H9 (cell line): ENCODE measurements around the gene IRF2. TPM values are rescaled to one million over a fixed set of nuclear protein-coding genes. Genes with fewer than 3 reads are reported as not detected.

ENCODE experiments used
- DNase-seq: peaks from one replicate; pipeline ENCODE4 v3.0.0-alpha.2; 2017
- H2AFZ ChIP-seq: one replicate; pipeline ENCODE4 v1.6.1; 2013; ENCODE audit warnings: mild to moderate bottlenecking, low read length, control low read depth, moderate library complexity
- H2AK5ac ChIP-seq: 2 replicates; pipeline ENCODE4 v1.6.1; 2013; ENCODE audit warnings: low read length, control low read depth, mixed read lengths; ENCODE audit not compliant: insufficient read length
- H2BK120ac ChIP-seq: one replicate; pipeline ENCODE4 v1.6.1; 2013; ENCODE audit warnings: low read depth, mild to moderate bottlenecking, low read length, control low read depth, inconsistent platforms; ENCODE audit not compliant: poor library complexity, severe bottlenecking
- H2BK12ac ChIP-seq: 2 replicates; pipeline ENCODE4 v1.6.1; 2013; ENCODE audit warnings: low read length, control low read depth, mixed read lengths, low read depth; ENCODE audit not compliant: insufficient read length
- H2BK15ac ChIP-seq: 2 replicates; pipeline ENCODE4 v1.6.1; 2013; ENCODE audit warnings: low read depth, low read length, control low read depth
- H2BK20ac ChIP-seq: one replicate; pipeline ENCODE4 v1.6.1; 2013; ENCODE audit warnings: low read depth, mild to moderate bottlenecking, low read length, control low read depth, inconsistent platforms; ENCODE audit not compliant: poor library complexity, severe bottlenecking
- H2BK5ac ChIP-seq: 2 replicates; pipeline ENCODE4 v1.6.1; 2013; ENCODE audit warnings: low read length, control low read depth, mixed read lengths; ENCODE audit not compliant: insufficient read length
- H3K14ac ChIP-seq: 2 replicates; pipeline ENCODE4 v1.6.1; 2013; ENCODE audit warnings: low read length, control low read depth; ENCODE audit not compliant: insufficient read depth
- H3K18ac ChIP-seq: 2 replicates; pipeline ENCODE4 v1.6.1; 2013; ENCODE audit warnings: low read depth, mild to moderate bottlenecking, mixed read lengths, low read length, control low read depth; ENCODE audit not compliant: insufficient read length
- H3K23ac ChIP-seq: 2 replicates; pipeline ENCODE4 v1.6.1; 2013; ENCODE audit warnings: low read length, control low read depth, mixed read lengths, low read depth; ENCODE audit not compliant: insufficient read length
- H3K23me2 ChIP-seq: 2 replicates; pipeline ENCODE4 v1.6.1; 2013; ENCODE audit warnings: low read depth, mild to moderate bottlenecking, mixed read lengths, low read length, control low read depth; ENCODE audit not compliant: insufficient read length, poor library complexity, severe bottlenecking
- H3K27ac ChIP-seq: 2 replicates; pipeline ENCODE4 v1.5.1; 2013; ENCODE audit warnings: low read length, control low read depth, mixed read lengths, low read depth; ENCODE audit not compliant: insufficient read length
- H3K27me3 ChIP-seq: 2 replicates; pipeline ENCODE4 v1.6.1; 2013; ENCODE audit warnings: low read length, control low read depth, inconsistent platforms; ENCODE audit not compliant: insufficient read depth
- H3K4ac ChIP-seq: 2 replicates; pipeline ENCODE4 v1.6.1; 2013; ENCODE audit warnings: low read depth, mild to moderate bottlenecking, control low read depth, inconsistent platforms, low read length, moderate library complexity
- H3K4me1 ChIP-seq: 2 replicates; pipeline ENCODE4 v1.6.1; 2013; ENCODE audit warnings: low read length, control low read depth, inconsistent platforms; ENCODE audit not compliant: insufficient read depth
- H3K4me2 ChIP-seq: 2 replicates; pipeline ENCODE4 v1.6.1; 2013; ENCODE audit warnings: low read length, control low read depth, mixed read lengths; ENCODE audit not compliant: insufficient read length, insufficient read depth
- H3K56ac ChIP-seq: 2 replicates; pipeline ENCODE4 v1.6.1; 2013; ENCODE audit warnings: low read depth, mild to moderate bottlenecking, mixed read lengths, low read length, control low read depth; ENCODE audit not compliant: insufficient read length
- H3K79me1 ChIP-seq: 2 replicates; pipeline ENCODE4 v1.6.1; 2013; ENCODE audit warnings: low read depth, mild to moderate bottlenecking, moderate library complexity, low read length, control low read depth, inconsistent platforms; ENCODE audit not compliant: insufficient read depth, poor library complexity, severe bottlenecking
- H3K79me2 ChIP-seq: 2 replicates; pipeline ENCODE4 v1.6.1; 2013; ENCODE audit warnings: low read length, control low read depth, inconsistent platforms; ENCODE audit not compliant: insufficient read depth
- H3K9ac ChIP-seq: 2 replicates; pipeline ENCODE4 v1.6.1; 2013; ENCODE audit warnings: low read length, control low read depth, mixed read lengths; ENCODE audit not compliant: insufficient read length; ENCODE audit errors: extremely low read depth
- H3K9me3 ChIP-seq: one replicate; pipeline ENCODE4 v1.6.1; 2013; ENCODE audit warnings: low read depth, low read length, inconsistent platforms; ENCODE audit not compliant: control insufficient read depth
- H3T11ph ChIP-seq: one replicate; pipeline ENCODE4 v1.6.1; 2013; ENCODE audit warnings: mild to moderate bottlenecking, low read length, control low read depth, inconsistent platforms
- H4K20me1 ChIP-seq: one replicate; pipeline ENCODE4 v1.6.1; 2013; ENCODE audit not compliant: control insufficient read depth, insufficient read length, insufficient read depth
- H4K5ac ChIP-seq: 2 replicates; pipeline ENCODE4 v1.6.1; 2013; ENCODE audit warnings: low read depth, mild to moderate bottlenecking, mixed read lengths, low read length, control low read depth; ENCODE audit not compliant: insufficient read length
- H4K8ac ChIP-seq: replicated peaks from 2 replicates; pipeline ENCODE4 v1.6.1; 2013; ENCODE audit warnings: low read length, control low read depth, mixed read lengths, low read depth; ENCODE audit not compliant: insufficient read length
- H4K91ac ChIP-seq: 2 replicates; pipeline ENCODE4 v1.6.1; 2013; ENCODE audit warnings: low read depth, mild to moderate bottlenecking, moderate library complexity, mixed read lengths, low read length, control low read depth; ENCODE audit not compliant: insufficient read length
- H3K27ac Mint-ChIP-seq, 3 experiments: 2 replicates in 2 of 3; 3 replicates in 1 of 3; pipeline ENCODE4 v1.8.0; 2020 to 2021; ENCODE audit warnings: mixed read lengths in 3 of 3, mild to moderate bottlenecking in 1 of 3, moderate library complexity in 1 of 3
- H3K27me3 Mint-ChIP-seq: 2 replicates; pipeline ENCODE4 v1.8.0; 2021; ENCODE audit warnings: low read depth, mild to moderate bottlenecking, moderate library complexity, mixed read lengths
- H3K36me3 Mint-ChIP-seq, 3 experiments: 2 replicates in 2 of 3; 3 replicates in 1 of 3; pipeline ENCODE4 v1.8.0; 2020 to 2021; ENCODE audit warnings: low read depth in 3 of 3, mixed read lengths in 3 of 3; ENCODE audit not compliant: insufficient read depth in 1 of 3
- H3K4me1 Mint-ChIP-seq, 2 experiments: 2 replicates each; pipeline ENCODE4 v1.8.0; 2020; ENCODE audit warnings: mixed read lengths in 2 of 2
- H3K4me3 Mint-ChIP-seq, 2 experiments: 2 replicates in 1 of 2; 3 replicates in 1 of 2; pipeline ENCODE4 v1.8.0; 2020 to 2021; ENCODE audit warnings: mild to moderate bottlenecking in 2 of 2, mixed read lengths in 2 of 2, moderate library complexity in 1 of 2
- H3K9me3 Mint-ChIP-seq, 2 experiments: 2 replicates in 1 of 2; 3 replicates in 1 of 2; pipeline ENCODE4 v1.8.0; 2020; ENCODE audit warnings: mild to moderate bottlenecking in 2 of 2, mixed read lengths in 2 of 2, moderate library complexity in 1 of 2
- WGBS: extraction: QIAGEN DNeasy Blood & Tissue Kit; methylation state at CpG from one replicate; pipeline ENCODE4 v1.1.7; 2013; ENCODE audit warnings: missing lambda C conversion rate, low lambda C conversion rate, mixed read lengths; ENCODE audit not compliant: insufficient read length; ENCODE audit errors: extremely low coverage; 5-methylcytosine and 5-hydroxymethylcytosine counted together
- total RNA-seq: library from RNA; stranded (reverse); gene quantifications from 2 replicates; pipeline ENCODE4 v1.2.1, GENCODE V29; 2021
- TF ChIP-seq, protein P1 (sequence below): fragments of 200-600 bp; sonication (generic); conservative IDR thresholded peaks from 3 replicates; pipeline ENCODE4 v1.8.0; 2021; ENCODE audit warnings: antibody characterized with exemption, mild to moderate bottlenecking

IRF2 gene
- total RNA-seq, 1 experiment from 2014 or later = 13.5 TPM

DNA sequence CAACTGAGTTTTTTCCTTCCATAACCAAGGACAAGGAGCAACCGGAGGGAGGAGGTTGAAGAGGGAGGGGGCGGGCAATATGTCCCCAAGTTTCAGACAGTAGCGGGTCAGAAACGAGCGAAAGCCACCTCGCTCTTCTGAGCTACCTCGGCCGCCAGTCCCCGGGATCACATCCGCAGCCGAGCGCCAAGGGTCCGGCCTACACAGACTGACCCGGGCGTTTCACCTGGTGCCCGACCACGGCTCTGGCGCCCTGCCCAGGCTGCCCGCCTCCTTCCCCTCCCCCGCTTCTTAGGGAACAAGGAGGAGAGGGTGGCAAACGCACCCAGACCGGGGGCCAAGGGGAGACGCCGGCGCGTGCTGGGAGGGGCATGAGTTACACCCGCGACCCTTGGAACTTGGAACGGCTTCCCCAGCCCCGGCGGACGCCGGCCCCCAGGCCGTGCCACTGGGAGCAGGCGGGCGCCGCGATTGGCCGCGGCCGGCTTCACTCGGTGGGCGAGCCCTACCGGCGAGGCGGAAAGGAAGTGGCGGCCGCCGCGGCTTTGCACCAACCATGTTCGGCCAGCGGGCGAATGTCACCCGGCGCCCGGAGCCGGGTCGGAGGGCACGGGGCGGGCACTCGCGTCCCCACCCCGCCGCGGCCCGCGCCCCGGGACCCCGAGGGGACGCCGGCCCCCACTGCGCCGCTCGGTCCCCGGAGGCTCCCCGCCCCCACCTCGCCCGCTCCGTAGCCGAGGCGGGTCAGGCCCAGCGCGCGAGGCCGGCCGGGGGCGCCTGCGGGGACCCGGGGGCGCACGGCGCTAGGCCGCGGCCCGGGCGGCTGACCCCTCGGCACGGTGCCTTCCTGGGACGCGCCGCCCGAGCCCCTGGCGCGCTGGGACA lies 1.5 kb downstream of the IRF2 start:
- no peak overlapping the region for H2AFZ ChIP-seq
- TF ChIP-seq, protein P1, sequence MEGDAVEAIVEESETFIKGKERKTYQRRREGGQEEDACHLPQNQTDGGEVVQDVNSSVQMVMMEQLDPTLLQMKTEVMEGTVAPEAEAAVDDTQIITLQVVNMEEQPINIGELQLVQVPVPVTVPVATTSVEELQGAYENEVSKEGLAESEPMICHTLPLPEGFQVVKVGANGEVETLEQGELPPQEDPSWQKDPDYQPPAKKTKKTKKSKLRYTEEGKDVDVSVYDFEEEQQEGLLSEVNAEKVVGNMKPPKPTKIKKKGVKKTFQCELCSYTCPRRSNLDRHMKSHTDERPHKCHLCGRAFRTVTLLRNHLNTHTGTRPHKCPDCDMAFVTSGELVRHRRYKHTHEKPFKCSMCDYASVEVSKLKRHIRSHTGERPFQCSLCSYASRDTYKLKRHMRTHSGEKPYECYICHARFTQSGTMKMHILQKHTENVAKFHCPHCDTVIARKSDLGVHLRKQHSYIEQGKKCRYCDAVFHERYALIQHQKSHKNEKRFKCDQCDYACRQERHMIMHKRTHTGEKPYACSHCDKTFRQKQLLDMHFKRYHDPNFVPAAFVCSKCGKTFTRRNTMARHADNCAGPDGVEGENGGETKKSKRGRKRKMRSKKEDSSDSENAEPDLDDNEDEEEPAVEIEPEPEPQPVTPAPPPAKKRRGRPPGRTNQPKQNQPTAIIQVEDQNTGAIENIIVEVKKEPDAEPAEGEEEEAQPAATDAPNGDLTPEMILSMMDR = 0 out of 3 replicates have a peak, but pooled peaks have one; percentile 11
- WGBS = no CpG with 5 or more reads among the region's 104 CpGs

More for the DNA sequence above, 1.5 kb downstream of the IRF2 start:
- Histone ChIP-seq H3K4ac (no peak overlapping the region), H2BK5ac (no peak overlapping the region), H3K23me2 (peaks cover 21% of the 10 kb centered on the region), H2BK20ac (no peak overlapping the region), H3K9ac (peak overlapping the region; percentile 8), H3K4me2 (peak overlapping the region; percentile 90), H4K5ac (no peak overlapping the region), H4K8ac (no peak overlapping the region), H2BK12ac (no peak overlapping the region), H4K20me1 (no peaks in the 10 kb centered on the region), H3K14ac (peak overlapping the region; percentile 72), H2BK15ac (no peak overlapping the region), H3K27ac (no peak overlapping the region), H2BK120ac (no peak overlapping the region), H4K91ac (no peak overlapping the region), H3K27me3 (no peaks in the 10 kb centered on the region), H3K9me3 (no peaks in the 10 kb centered on the region), H3K79me2 (peaks cover 16% of the 10 kb centered on the region; the same call in 1 of the 2 replicates), H3K79me1 (peaks cover 6% of the 10 kb centered on the region), H3K4me1 (peaks cover 2% of the 10 kb centered on the region; the same call in 1 of the 2 replicates), H3T11ph (no peak overlapping the region), H3K18ac (no peak overlapping the region), H2AK5ac (no peak overlapping the region), H3K23ac (no peak overlapping the region), H3K56ac (no peak overlapping the region)
- Mint-ChIP-seq H3K36me3 (peaks cover 0 to 5% (median 0%) of the 10 kb centered on the region in 3 experiments; a peak in 3 of 7 replicates), H3K27ac (peak overlapping the region; percentile 53 to 77 (median 73); a peak in 5 of 7 replicates), H3K4me3 (peak overlapping the region; percentile 79 to 85), H3K4me1 (peaks cover 26 to 31% of the 10 kb centered on the region in 2 experiments), H3K27me3 (no peaks in the 10 kb centered on the region), H3K9me3 (no peaks in the 10 kb centered on the region; a peak in 1 of 5 replicates)
- DNase-seq = peak; percentile 53
